CD14-positive monocyte (primary cell): ENCODE data around the gene GPR15LG. TPM values are rescaled to one million over a fixed set of nuclear protein-coding genes. Genes with fewer than 3 reads are reported as not detected.
A peak's percentile ranks its signal among the peaks of the same experiment; 100 is the strongest.

Experiments used
- DNase-seq, 3 donors: peaks; one replicate each; pipeline ENCODE4 v3.0.0-alpha.2; 2011 to 2022
- H2AFZ ChIP-seq: 2 replicates; pipeline ENCODE4 v1.6.0; 2012; ENCODE audit warnings: mild to moderate bottlenecking, low read depth, low read length, inconsistent platforms; ENCODE audit not compliant: insufficient read depth, poor library complexity, severe bottlenecking
- H3K27ac ChIP-seq, 2 donors: 1 replicate in 1 of 2; 2 replicates in 1 of 2; pipeline ENCODE4 v1.5.1; 2012 to 2013; ENCODE audit warnings: low read length in 2 of 2, control low read depth in 1 of 2, inconsistent platforms in 1 of 2, low read depth in 1 of 2, mild to moderate bottlenecking in 1 of 2
- H3K27me3 ChIP-seq, 2 donors: one replicate each; pipeline versions ENCODE4 v1.6.0 to v1.6.1; 2011 to 2013; ENCODE audit warnings: low read length in 2 of 2; ENCODE audit not compliant: control insufficient read depth in 2 of 2, insufficient read depth in 2 of 2
- H3K36me3 ChIP-seq, 2 donors: replicated peaks in 1 of 2; 1 replicate in 1 of 2; 2 replicates in 1 of 2; pipeline versions ENCODE4 v1.5.1 to v1.6.1; 2012 to 2013; ENCODE audit warnings: low read length in 2 of 2, control low read depth in 1 of 2, inconsistent platforms in 1 of 2, mild to moderate bottlenecking in 1 of 2; ENCODE audit not compliant: insufficient read depth in 2 of 2, control insufficient read depth in 1 of 2
- H3K4me1 ChIP-seq, 2 donors: 1 replicate in 1 of 2; 2 replicates in 1 of 2; pipeline versions ENCODE4 v1.5.1 to v1.6.1; 2012 to 2013; ENCODE audit warnings: low read length in 2 of 2, control low read depth in 1 of 2, inconsistent platforms in 1 of 2, mild to moderate bottlenecking in 1 of 2, moderate library complexity in 1 of 2; ENCODE audit not compliant: insufficient read depth in 2 of 2, control insufficient read depth in 1 of 2
- H3K4me2 ChIP-seq: replicated peaks from 2 replicates; pipeline ENCODE3; 2012; ENCODE audit warnings: low read length, moderate library complexity, mild to moderate bottlenecking; ENCODE audit not compliant: poor library complexity, severe bottlenecking; ENCODE audit errors: extremely low read depth
- H3K4me3 ChIP-seq, 3 experiments: fragments of 200-600 bp in 1 of 3; sonication (generic) in 1 of 3; replicated peaks in 1 of 3; 1 replicate in 2 of 3; 2 replicates in 1 of 3; pipeline ENCODE4 v1.5.1; 2011 to 2013; ENCODE audit warnings: low read length in 3 of 3, mild to moderate bottlenecking in 3 of 3, control low read depth in 2 of 3, low read depth in 2 of 3, inconsistent platforms in 1 of 3, moderate library complexity in 1 of 3
- H3K79me2 ChIP-seq: 2 replicates; pipeline ENCODE4 v1.6.0; 2012; ENCODE audit warnings: mild to moderate bottlenecking, control low read depth, inconsistent platforms, low read length, moderate library complexity; ENCODE audit not compliant: insufficient read depth
- H3K9ac ChIP-seq: 2 replicates; pipeline ENCODE4 v1.6.0; 2017; ENCODE audit warnings: low read length, mild to moderate bottlenecking; ENCODE audit not compliant: insufficient read depth, poor library complexity, severe bottlenecking
- H3K9me3 ChIP-seq, 2 donors: replicated peaks in 1 of 2; 1 replicate in 1 of 2; 2 replicates in 1 of 2; pipeline versions ENCODE4 v1.5.1 to v1.6.1; 2012 to 2013; ENCODE audit warnings: low read length in 2 of 2, control low read depth in 1 of 2; ENCODE audit not compliant: control insufficient read depth in 1 of 2, insufficient read depth in 1 of 2
- H4K20me1 ChIP-seq: 2 replicates; pipeline ENCODE4 v1.6.0; 2012; ENCODE audit warnings: mild to moderate bottlenecking, low read length, control low read depth, moderate library complexity; ENCODE audit not compliant: insufficient read depth
- H3K27ac Mint-ChIP-seq, 7 donors: one replicate each; pipeline ENCODE4 v1.8.0; 2020; ENCODE audit warnings: mild to moderate bottlenecking in 7 of 7, mixed read lengths in 7 of 7, moderate library complexity in 6 of 7, inconsistent platforms in 2 of 7
- H3K27me3 Mint-ChIP-seq, 3 donors: one replicate each; pipeline ENCODE4 v1.8.0; 2021 to 2022; ENCODE audit warnings: low read depth in 3 of 3, mild to moderate bottlenecking in 3 of 3, mixed read lengths in 3 of 3, moderate library complexity in 3 of 3, inconsistent platforms in 1 of 3
- H3K36me3 Mint-ChIP-seq, 2 donors: one replicate each; pipeline ENCODE4 v1.8.0; 2020; ENCODE audit warnings: mixed read lengths in 2 of 2, inconsistent platforms in 1 of 2, mild to moderate bottlenecking in 1 of 2
- H3K4me1 Mint-ChIP-seq: one replicate; pipeline ENCODE4 v1.8.0; 2020; ENCODE audit warnings: mild to moderate bottlenecking, mixed read lengths
- H3K4me3 Mint-ChIP-seq, 2 donors: one replicate each; pipeline ENCODE4 v1.8.0; 2020; ENCODE audit warnings: mild to moderate bottlenecking in 2 of 2, mixed read lengths in 2 of 2, moderate library complexity in 1 of 2
- H3K9me3 Mint-ChIP-seq, 7 donors: one replicate each; pipeline ENCODE4 v1.8.0; 2020 to 2022; ENCODE audit warnings: mixed read lengths in 7 of 7, mild to moderate bottlenecking in 6 of 7, moderate library complexity in 6 of 7, inconsistent platforms in 2 of 7
- WGBS: methylation state at CpG from one replicate; pipeline ENCODE4 v1.1.5; 2013; ENCODE audit warnings: missing lambda C conversion rate; ENCODE audit not compliant: insufficient coverage; 5-methylcytosine and 5-hydroxymethylcytosine counted together
- intact Hi-C, 2 donors: fragments of 100-400 bp; cut with micrococcal nuclease; formaldehyde crosslinking; loops; one replicate each; pipeline versions ENCODE4 v1.15.0 to v1.15.1; 2023
- polyA plus RNA-seq, 3 donors: library from polyadenylated mRNA; depleted of rRNA in 1 of 3; unstranded in 2 of 3; stranded (reverse) in 1 of 3; fragments of 300-500 nt in 2 of 3; fragments of >200 nt in 1 of 3; fragmentation: Illumina TruSeq in 2 of 3; gene quantifications; 1 replicate in 2 of 3; 2 replicates in 1 of 3; pipeline ENCODE4 v1.2.3, GENCODE V29; 2012 to 2021
- TF ChIP-seq, protein P1 (sequence below): fragments of 200-600 bp; IDR thresholded peaks from one replicate; pipeline ENCODE4 v1.8.0; 2022; ENCODE audit warnings: antibody characterized with exemption, mild to moderate bottlenecking

The GPR15LG gene
- polyA plus RNA-seq, 3 donors: not detected

GRCh38 chr10:84205049-84205852 is 31.6 kb downstream of the GPR15LG start:
- Histone ChIP-seq H3K36me3 (no peaks in the 10 kb centered on the region), H3K9ac (no peak overlapping the region), H3K4me3 (no peak overlapping the region), H3K4me1 (no peaks in the 10 kb centered on the region), H3K27ac (no peak overlapping the region), H3K27me3 (no peaks in the 10 kb centered on the region), H4K20me1 (no peaks in the 10 kb centered on the region), H3K9me3 (no peaks in the 10 kb centered on the region), H2AFZ (no peak overlapping the region), H3K79me2 (no peaks in the 10 kb centered on the region), H3K4me2 (no peak overlapping the region)
- peak; percentile 20 to 51 (median 38) for DNase-seq
- Mint-ChIP-seq H3K4me3 (no peak overlapping the region), H3K27ac (no peak overlapping the region), H3K36me3 (no peaks in the 10 kb centered on the region), H3K4me1 (no peaks in the 10 kb centered on the region), H3K9me3 (no peaks in the 10 kb centered on the region), H3K27me3 (peaks cover 0 to 8% (median 4%) of the 10 kb centered on the region in 3 donors)
- intact Hi-C loops: no loop called here
- TF ChIP-seq, protein P1, sequence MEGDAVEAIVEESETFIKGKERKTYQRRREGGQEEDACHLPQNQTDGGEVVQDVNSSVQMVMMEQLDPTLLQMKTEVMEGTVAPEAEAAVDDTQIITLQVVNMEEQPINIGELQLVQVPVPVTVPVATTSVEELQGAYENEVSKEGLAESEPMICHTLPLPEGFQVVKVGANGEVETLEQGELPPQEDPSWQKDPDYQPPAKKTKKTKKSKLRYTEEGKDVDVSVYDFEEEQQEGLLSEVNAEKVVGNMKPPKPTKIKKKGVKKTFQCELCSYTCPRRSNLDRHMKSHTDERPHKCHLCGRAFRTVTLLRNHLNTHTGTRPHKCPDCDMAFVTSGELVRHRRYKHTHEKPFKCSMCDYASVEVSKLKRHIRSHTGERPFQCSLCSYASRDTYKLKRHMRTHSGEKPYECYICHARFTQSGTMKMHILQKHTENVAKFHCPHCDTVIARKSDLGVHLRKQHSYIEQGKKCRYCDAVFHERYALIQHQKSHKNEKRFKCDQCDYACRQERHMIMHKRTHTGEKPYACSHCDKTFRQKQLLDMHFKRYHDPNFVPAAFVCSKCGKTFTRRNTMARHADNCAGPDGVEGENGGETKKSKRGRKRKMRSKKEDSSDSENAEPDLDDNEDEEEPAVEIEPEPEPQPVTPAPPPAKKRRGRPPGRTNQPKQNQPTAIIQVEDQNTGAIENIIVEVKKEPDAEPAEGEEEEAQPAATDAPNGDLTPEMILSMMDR: peak; percentile 72
- 32% methylated on average over 6 of the region's 8 CpGs for WGBS

GRCh38 chr10:84205853-84206525 is 32.4 kb downstream of the GPR15LG start:
- Histone ChIP-seq H3K4me3 (no peak overlapping the region), H3K27me3 (no peaks in the 10 kb centered on the region), H2AFZ (no peak overlapping the region), H3K36me3 (no peaks in the 10 kb centered on the region), H3K79me2 (no peaks in the 10 kb centered on the region), H3K4me2 (no peak overlapping the region), H3K9ac (no peak overlapping the region), H3K27ac (no peak overlapping the region), H3K4me1 (no peaks in the 10 kb centered on the region), H4K20me1 (no peaks in the 10 kb centered on the region), H3K9me3 (no peaks in the 10 kb centered on the region)
- H3K9me3 Mint-ChIP-seq: no peaks in the 10 kb centered on the region
- H3K36me3 Mint-ChIP-seq: no peaks in the 10 kb centered on the region
- H3K4me3 Mint-ChIP-seq: no peak overlapping the region
- DNase-seq: no peak
- intact Hi-C loops: no loop called here
- TF ChIP-seq, protein P1: peak; percentile 26
- 94% methylated on average over 4 of the region's 6 CpGs for WGBS
- H3K27me3 Mint-ChIP-seq: peaks cover 4 to 8% (median 4%) of the 10 kb centered on the region in 3 donors
- no peaks in the 10 kb centered on the region for H3K4me1 Mint-ChIP-seq
- H3K27ac Mint-ChIP-seq: no peak overlapping the region
